GM12875 (cell line): ENCODE data around the gene SFT2D3.

Experiments
- H3K4me3 ChIP-seq: one replicate; pipeline ENCODE4 v1.5.1; 2011; ENCODE audit warnings: low read depth, low read length, control low read depth
- TF ChIP-seq, protein P1 (sequence below): IDR thresholded peaks from 2 replicates; pipeline ENCODE4 v1.5.1; 2011; ENCODE audit warnings: low read depth, mild to moderate bottlenecking, control low read depth, inconsistent platforms, low read length, moderate library complexity, borderline replicate concordance; ENCODE audit not compliant: insufficient read depth

Gene SFT2D3

DNA sequence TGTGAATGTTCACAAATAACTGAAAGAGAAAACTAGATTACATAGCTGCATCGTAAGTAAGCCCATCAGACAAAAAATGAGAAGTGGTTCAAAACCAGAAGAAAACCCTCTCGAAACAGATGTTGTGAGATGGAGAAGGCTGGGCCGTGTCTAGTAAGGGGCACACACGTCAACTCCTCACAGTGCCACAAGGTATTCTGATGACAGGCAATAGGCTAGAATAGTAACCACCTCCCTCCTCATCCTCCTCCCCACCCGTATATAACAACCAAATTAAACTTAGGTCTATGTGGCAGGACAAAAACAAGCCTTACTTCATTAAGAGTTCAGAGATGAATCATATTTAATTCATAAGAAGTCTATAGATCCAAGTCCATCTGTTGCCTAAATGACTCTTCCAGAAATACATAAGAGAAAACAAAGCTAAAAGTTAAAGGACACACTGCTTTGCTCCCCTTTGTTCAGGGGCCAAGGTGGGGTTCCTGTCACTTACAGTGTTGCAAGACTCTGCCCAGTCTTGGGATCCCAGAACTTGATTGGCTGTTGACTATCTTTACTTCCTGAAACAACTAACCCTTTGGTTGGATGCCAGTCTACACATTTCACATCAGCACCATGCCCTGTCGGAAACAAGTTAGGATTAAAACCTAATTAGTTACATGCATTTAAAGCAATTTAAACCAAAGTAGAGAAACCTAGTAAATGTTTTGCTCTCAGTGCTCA lies 25.0 kb downstream of the SFT2D3 start:
- H3K4me3 ChIP-seq, result no peak overlapping the region
- TF ChIP-seq, protein P1, sequence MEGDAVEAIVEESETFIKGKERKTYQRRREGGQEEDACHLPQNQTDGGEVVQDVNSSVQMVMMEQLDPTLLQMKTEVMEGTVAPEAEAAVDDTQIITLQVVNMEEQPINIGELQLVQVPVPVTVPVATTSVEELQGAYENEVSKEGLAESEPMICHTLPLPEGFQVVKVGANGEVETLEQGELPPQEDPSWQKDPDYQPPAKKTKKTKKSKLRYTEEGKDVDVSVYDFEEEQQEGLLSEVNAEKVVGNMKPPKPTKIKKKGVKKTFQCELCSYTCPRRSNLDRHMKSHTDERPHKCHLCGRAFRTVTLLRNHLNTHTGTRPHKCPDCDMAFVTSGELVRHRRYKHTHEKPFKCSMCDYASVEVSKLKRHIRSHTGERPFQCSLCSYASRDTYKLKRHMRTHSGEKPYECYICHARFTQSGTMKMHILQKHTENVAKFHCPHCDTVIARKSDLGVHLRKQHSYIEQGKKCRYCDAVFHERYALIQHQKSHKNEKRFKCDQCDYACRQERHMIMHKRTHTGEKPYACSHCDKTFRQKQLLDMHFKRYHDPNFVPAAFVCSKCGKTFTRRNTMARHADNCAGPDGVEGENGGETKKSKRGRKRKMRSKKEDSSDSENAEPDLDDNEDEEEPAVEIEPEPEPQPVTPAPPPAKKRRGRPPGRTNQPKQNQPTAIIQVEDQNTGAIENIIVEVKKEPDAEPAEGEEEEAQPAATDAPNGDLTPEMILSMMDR, result no peak

DNA sequence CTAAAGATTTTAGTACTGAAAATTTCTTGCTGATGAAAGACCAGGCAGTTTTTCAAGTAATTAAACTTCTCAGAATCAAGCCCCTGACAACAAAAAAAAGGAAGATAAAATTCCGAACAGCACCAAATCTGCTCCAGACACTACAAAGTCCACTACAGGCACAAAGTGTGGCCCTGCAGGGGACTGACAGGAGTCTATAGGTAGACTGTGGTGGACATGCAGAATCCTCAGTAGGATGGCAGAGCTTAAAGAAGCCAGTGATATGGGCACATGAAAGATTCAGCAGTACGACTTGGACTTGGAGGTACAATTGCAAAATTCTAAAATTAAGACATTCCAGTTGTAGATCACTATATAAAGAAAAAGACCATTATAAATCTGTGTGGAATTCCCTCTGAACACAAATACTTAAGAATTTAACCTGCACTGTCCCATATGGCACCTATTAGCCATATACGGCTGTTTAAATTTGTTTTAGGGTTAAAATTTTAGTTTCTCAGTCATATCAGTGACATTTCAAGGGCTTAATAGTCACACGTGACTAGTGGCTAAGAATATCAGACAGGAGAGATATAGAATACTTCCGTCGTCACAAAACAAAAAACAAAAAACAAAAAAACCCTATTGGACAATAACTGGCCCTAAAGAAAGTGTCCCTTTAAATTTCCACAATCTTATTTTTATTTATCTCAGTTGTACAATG lies 32.0 kb downstream of the SFT2D3 start:
- TF ChIP-seq, protein P1, result no peak
- no peak overlapping the region for H3K4me3 ChIP-seq

DNA sequence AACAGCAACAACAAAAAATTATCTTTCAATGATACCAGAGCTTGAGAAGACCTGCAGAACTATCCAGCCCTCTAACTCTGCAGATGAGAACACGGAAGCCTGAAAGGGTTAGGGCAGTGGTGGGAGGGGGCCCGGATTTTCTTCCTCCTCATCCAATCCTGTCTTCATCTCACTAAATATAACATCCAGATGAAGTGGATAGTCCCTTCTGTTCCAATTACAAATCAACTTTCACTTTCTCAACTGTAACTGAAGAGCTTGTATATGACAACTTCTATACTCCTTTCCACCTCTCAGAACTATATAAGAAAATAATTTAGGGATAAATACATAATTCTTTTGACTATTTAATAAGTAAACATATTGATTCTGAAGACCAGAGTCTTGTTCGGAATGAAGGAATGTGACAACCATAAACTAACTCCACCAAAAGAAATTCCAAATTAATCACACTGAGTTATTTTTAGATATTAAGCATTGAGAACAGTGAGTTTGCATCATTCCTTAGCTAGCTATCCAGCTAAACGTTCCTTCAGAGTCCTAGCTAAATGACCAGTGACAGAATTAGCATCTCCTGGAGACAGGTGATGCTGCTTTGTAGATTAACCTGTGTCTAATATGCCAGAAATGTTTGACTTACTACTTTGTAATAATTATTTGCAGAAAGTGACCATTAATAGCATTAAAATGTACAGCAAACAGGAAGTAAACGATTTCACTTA lies 32.7 kb downstream of the SFT2D3 start:
- TF ChIP-seq, protein P1, result no peak
- no peak overlapping the region for H3K4me3 ChIP-seq

GRCh38 chr2:127735044-127735443 lies 33.7 kb downstream of the SFT2D3 start:
- no peak overlapping the region for H3K4me3 ChIP-seq
- TF ChIP-seq, protein P1, result no peak

- H3K4me3 ChIP-seq, result no peak overlapping the region
- TF ChIP-seq, protein P1, result no peak
Measured at GRCh38 chr2:127735537-127736399, 34.5 kb downstream of the SFT2D3 start.

GRCh38 chr2:127737892-127738291 lies 36.6 kb downstream of the SFT2D3 start:
- TF ChIP-seq, protein P1, result no peak
- no peak overlapping the region for H3K4me3 ChIP-seq
